Gastroesophageal sphincter (tissue), 3 donors: ENCODE results near the gene EPO.
"Not testable (repeated sequence)": the region's sequence is repeated elsewhere in the genome, so short reads cannot be mapped to it uniquely, and the experiment has no call there.

Experiments used
- CTCF ChIP-seq, 4 experiments: fragments of 200-600 bp in 2 of 4; fragments of 450-650 bp in 2 of 4; sonication (generic) in 1 of 4; IDR thresholded peaks; one replicate each; pipeline ENCODE4 v1.5.1; 2017 to 2019; ENCODE audit warnings: antibody characterized with exemption in 4 of 4, mild to moderate bottlenecking in 2 of 4, moderate library complexity in 2 of 4
- EP300 ChIP-seq: sonication (generic); formaldehyde crosslinking; IDR thresholded peaks from one replicate; pipeline ENCODE4 v1.6.1; 2017; ENCODE audit warnings: antibody characterized with exemption, mild to moderate bottlenecking
- POLR2A ChIP-seq, 2 donors: fragments of 450-650 bp; IDR thresholded peaks; one replicate each; pipeline ENCODE4 v1.6.1; 2017; ENCODE audit warnings: antibody characterized with exemption in 2 of 2, mild to moderate bottlenecking in 2 of 2, moderate library complexity in 1 of 2
- POLR2AphosphoS5 ChIP-seq: sonication (generic); formaldehyde crosslinking; IDR thresholded peaks from one replicate; pipeline ENCODE4 v1.6.1; 2017; ENCODE audit warnings: antibody characterized with exemption

- TF ChIP-seq POLR2A (IDR thresholded peaks at IDR 0.05); CTCF (IDR thresholded peaks at IDR 0.05); POLR2AphosphoS5; EP300: not testable (repeated sequence)
Measured at GRCh38 chr7:100724364-100724763, 4.1 kb downstream of the EPO start.
